Tibial nerve (tissue), 4 donors: ENCODE data around the gene RAB11FIP5. TPM values are rescaled to one million over a fixed set of nuclear protein-coding genes. Genes with fewer than 3 reads are reported as not detected.

Experiments
- DNase-seq, 2 donors: peaks; one replicate each; pipeline ENCODE4 v3.0.0-alpha.2; 2019; ENCODE audit warnings: low spot score in 2 of 2
- H3K27ac ChIP-seq, 4 donors: fragments of 200-600 bp; sonication (generic) in 3 of 4; one replicate each; pipeline ENCODE4 v1.5.1; 2017 to 2019; ENCODE audit warnings: mild to moderate bottlenecking in 1 of 4
- H3K27me3 ChIP-seq, 2 donors: fragments of 200-600 bp; sonication (generic) in 1 of 2; one replicate each; pipeline versions ENCODE4 v1.5.1 to v1.6.0; 2017 to 2019
- H3K36me3 ChIP-seq, 3 donors: fragments of 200-600 bp; sonication (generic); one replicate each; pipeline ENCODE4 v1.5.1; 2018 to 2019
- H3K4me1 ChIP-seq, 4 donors: fragments of 200-600 bp; sonication (generic) in 3 of 4; one replicate each; pipeline ENCODE4 v1.5.1; 2017 to 2019
- H3K4me3 ChIP-seq, 4 donors: fragments of 200-600 bp; sonication (generic) in 3 of 4; one replicate each; pipeline ENCODE4 v1.5.1; 2017 to 2019; ENCODE audit warnings: mild to moderate bottlenecking in 1 of 4, moderate library complexity in 1 of 4
- H3K9me3 ChIP-seq, 4 donors: fragments of 200-600 bp; sonication (generic) in 3 of 4; one replicate each; pipeline ENCODE4 v1.5.1; 2017 to 2019
- EP300 ChIP-seq, 2 donors: sonication (generic); formaldehyde crosslinking; IDR thresholded peaks; one replicate each; pipeline ENCODE4 v1.6.1; 2017; ENCODE audit warnings: antibody characterized with exemption in 2 of 2, mild to moderate bottlenecking in 1 of 2
- POLR2A ChIP-seq, 2 donors: fragments of 450-650 bp; IDR thresholded peaks; one replicate each; pipeline ENCODE4 v1.6.1; 2017; ENCODE audit warnings: antibody characterized with exemption in 2 of 2, mild to moderate bottlenecking in 2 of 2, moderate library complexity in 2 of 2
- WGBS, 2 donors: methylation state at CpG; one replicate each; pipeline ENCODE4 v1.1.5; 2018; 5-methylcytosine and 5-hydroxymethylcytosine counted together
- total RNA-seq, 4 donors: library from RNA; depleted of rRNA; stranded (reverse); fragments of >200 nt; gene quantifications; one replicate each; pipeline ENCODE4 v1.1.0, GENCODE V29; 2016
- TF ChIP-seq, protein P1 (sequence below), 5 experiments: fragments of 200-600 bp in 3 of 5; fragments of 450-650 bp in 2 of 5; sonication (generic) in 3 of 5; IDR thresholded peaks; one replicate each; pipeline ENCODE4 v1.5.1; 2016 to 2019; ENCODE audit warnings: antibody characterized with exemption in 5 of 5, mild to moderate bottlenecking in 3 of 5, moderate library complexity in 2 of 5

Gene RAB11FIP5
- total RNA-seq, 4 donors from 2014 or later: 35.7 to 40.4 (median 39.4) TPM

GRCh38 chr2:73072416-73072815, 40.3 kb downstream of the RAB11FIP5 start:
- 89 to 92% methylated on average over 1 of the region's 1 CpG for WGBS, 2 donors
- Histone ChIP-seq H3K9me3 (no peaks in the 10 kb centered on the region), H3K27me3 (no peaks in the 10 kb centered on the region), H3K4me1 (peaks cover 0 to 50% (median 13%) of the 10 kb centered on the region in 4 donors), H3K27ac (peak overlapping the region; percentile 83 to 95 (median 94)), H3K36me3 (peaks cover 0 to 23% (median 0%) of the 10 kb centered on the region in 3 donors), H3K4me3 (peak overlapping the region in 3 of 4 donors; percentile 65 to 90 (median 87))
- DNase-seq: no peak
- TF ChIP-seq, protein P1, sequence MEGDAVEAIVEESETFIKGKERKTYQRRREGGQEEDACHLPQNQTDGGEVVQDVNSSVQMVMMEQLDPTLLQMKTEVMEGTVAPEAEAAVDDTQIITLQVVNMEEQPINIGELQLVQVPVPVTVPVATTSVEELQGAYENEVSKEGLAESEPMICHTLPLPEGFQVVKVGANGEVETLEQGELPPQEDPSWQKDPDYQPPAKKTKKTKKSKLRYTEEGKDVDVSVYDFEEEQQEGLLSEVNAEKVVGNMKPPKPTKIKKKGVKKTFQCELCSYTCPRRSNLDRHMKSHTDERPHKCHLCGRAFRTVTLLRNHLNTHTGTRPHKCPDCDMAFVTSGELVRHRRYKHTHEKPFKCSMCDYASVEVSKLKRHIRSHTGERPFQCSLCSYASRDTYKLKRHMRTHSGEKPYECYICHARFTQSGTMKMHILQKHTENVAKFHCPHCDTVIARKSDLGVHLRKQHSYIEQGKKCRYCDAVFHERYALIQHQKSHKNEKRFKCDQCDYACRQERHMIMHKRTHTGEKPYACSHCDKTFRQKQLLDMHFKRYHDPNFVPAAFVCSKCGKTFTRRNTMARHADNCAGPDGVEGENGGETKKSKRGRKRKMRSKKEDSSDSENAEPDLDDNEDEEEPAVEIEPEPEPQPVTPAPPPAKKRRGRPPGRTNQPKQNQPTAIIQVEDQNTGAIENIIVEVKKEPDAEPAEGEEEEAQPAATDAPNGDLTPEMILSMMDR (IDR thresholded peaks at IDR 0.05): no peak
- TF ChIP-seq EP300 (IDR thresholded peaks at IDR 0.05) (no peak), POLR2A (IDR thresholded peaks at IDR 0.05) (no peak)

- TF ChIP-seq EP300 (IDR thresholded peaks at IDR 0.05) (no peak), POLR2A (IDR thresholded peaks at IDR 0.05) (no peak)
- TF ChIP-seq, protein P1 (IDR thresholded peaks at IDR 0.05): no peak
- no peaks in the 10 kb centered on the region for H3K9me3 ChIP-seq
- H3K27ac ChIP-seq: peak overlapping the region; percentile 83 to 95 (median 94)
- peaks cover 0 to 23% (median 0%) of the 10 kb centered on the region in 3 donors for H3K36me3 ChIP-seq
- DNase-seq: no peak
- H3K4me3 ChIP-seq: peak overlapping the region; percentile 65 to 90 (median 86)
- H3K27me3 ChIP-seq: no peaks in the 10 kb centered on the region
- 5% methylated on average over 11 of the region's 11 CpGs for WGBS, 2 donors
- peaks cover 0 to 50% (median 13%) of the 10 kb centered on the region in 4 donors for H3K4me1 ChIP-seq
These were observed 40.7 kb downstream of the RAB11FIP5 start for GRCh38 chr2:73072129-73072395.

DNA sequence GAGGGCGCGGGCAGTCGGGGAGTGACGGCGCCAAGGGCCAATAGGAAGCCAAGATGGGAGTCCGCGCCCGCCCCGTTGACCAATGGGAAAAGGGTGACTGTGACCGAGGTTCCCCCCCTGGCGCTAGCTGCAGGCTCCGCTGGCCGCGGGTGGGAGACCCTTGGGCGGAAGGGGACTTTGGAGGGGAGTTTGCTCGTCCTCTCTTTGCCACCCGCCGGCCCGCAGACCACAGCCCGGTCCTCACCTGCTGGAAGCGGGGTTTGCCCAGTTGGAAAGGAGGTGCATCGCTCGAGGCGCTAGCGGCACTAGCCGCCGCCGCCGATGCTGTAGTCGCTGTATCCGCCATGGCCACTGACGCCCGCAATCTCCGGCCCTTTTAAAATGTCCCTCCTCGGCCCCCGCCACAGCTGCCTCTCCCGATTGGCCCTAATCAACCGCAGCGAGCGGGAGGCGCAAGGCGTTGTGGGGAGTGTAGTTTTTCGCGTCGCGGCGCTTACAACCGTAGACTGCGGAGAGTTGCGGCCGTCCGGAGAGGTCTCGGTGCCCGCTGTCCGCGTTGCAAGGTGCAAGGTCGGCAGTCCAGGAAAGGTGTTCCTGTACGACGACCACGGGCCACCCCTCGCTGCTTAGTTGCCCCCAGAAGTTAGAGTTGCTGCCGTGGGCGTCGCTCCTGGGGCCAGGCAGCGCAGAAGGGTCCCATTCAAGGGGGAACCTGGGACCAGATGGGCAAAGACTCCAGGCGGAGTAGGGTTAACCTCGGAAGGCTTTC, 41.2 kb downstream of the RAB11FIP5 start, which contains the start of gene SFXN5:
Gene SFXN5 (minus strand): TSS at position 353 of the 769 bp plus-strand sequence. CDS start 7 bp downstream, at position 346.
- peaks cover 0 to 50% (median 13%) of the 10 kb centered on the region in 4 donors for H3K4me1 ChIP-seq
- DNase-seq: peak; percentile 99 to 100
- H3K27me3 ChIP-seq: no peaks in the 10 kb centered on the region
- peak in 1 of 2 donors; percentile 86 for TF ChIP-seq EP300 (IDR thresholded peaks at IDR 0.05)
- TF ChIP-seq, protein P1 (IDR thresholded peaks at IDR 0.05): peak in 3 of 5 experiments; percentile 17 to 69 (median 60)
- TF ChIP-seq POLR2A (IDR thresholded peaks at IDR 0.05): peak in 1 of 2 donors; percentile 49
- WGBS, 2 donors: 0 to 1% methylated on average over 39 to 59 of the region's 67 CpGs
- peak within 1 kb of the TSS; percentile 65 to 90 (median 86) for H3K4me3 ChIP-seq
- H3K27ac ChIP-seq: peak within 1 kb of the TSS; percentile 83 to 95 (median 94)
- H3K9me3 ChIP-seq: no peaks in the 10 kb centered on the region
- H3K36me3 ChIP-seq: peaks cover 0 to 23% (median 0%) of the 10 kb centered on the region in 3 donors

GRCh38 chr2:73070643-73071359, 41.9 kb downstream of the RAB11FIP5 start:
- TF ChIP-seq EP300 (IDR thresholded peaks at IDR 0.05): no peak
- TF ChIP-seq POLR2A (IDR thresholded peaks at IDR 0.05): peak; percentile 43 to 51
- WGBS, 2 donors: 0 to 1% methylated on average over 34 to 40 of the region's 83 CpGs
- Histone ChIP-seq H3K27ac (peak overlapping the region; percentile 83 to 95 (median 94)), H3K36me3 (peaks cover 0 to 20% (median 0%) of the 10 kb centered on the region in 3 donors), H3K9me3 (no peaks in the 10 kb centered on the region), H3K4me1 (peaks cover 0 to 45% (median 13%) of the 10 kb centered on the region in 4 donors), H3K27me3 (no peaks in the 10 kb centered on the region), H3K4me3 (peak overlapping the region; percentile 65 to 90 (median 86))
- DNase-seq: no peak

GRCh38 chr2:73069855-73070642, 42.7 kb downstream of the RAB11FIP5 start:
- TF ChIP-seq POLR2A (IDR thresholded peaks at IDR 0.05): no peak
- TF ChIP-seq EP300 (IDR thresholded peaks at IDR 0.05): no peak
- TF ChIP-seq, protein P1 (IDR thresholded peaks at IDR 0.05): no peak
- WGBS, 2 donors: 11 to 18% methylated on average over 29 of the region's 29 CpGs
- H3K27ac ChIP-seq: peak overlapping the region; percentile 83 to 95 (median 94)
- peak overlapping the region; percentile 65 to 90 (median 86) for H3K4me3 ChIP-seq
- no peak for DNase-seq
- H3K27me3 ChIP-seq: no peaks in the 10 kb centered on the region
- no peaks in the 10 kb centered on the region for H3K9me3 ChIP-seq
- H3K4me1 ChIP-seq: peaks cover 0 to 42% (median 13%) of the 10 kb centered on the region in 4 donors
- H3K36me3 ChIP-seq: peaks cover 0 to 13% (median 0%) of the 10 kb centered on the region in 3 donors
